Vagina (tissue), 2 donors: Measurements from ENCODE around the gene MLN.

Experiments
- CTCF ChIP-seq, 3 experiments: fragments of 450-650 bp in 2 of 3; fragments of 200-600 bp in 1 of 3; sonication (generic) in 1 of 3; IDR thresholded peaks; one replicate each; pipeline ENCODE4 v1.5.1; 2017 to 2019; ENCODE audit warnings: antibody characterized with exemption in 3 of 3, mild to moderate bottlenecking in 2 of 3, moderate library complexity in 2 of 3
- POLR2A ChIP-seq, 2 donors: fragments of 450-650 bp; IDR thresholded peaks; one replicate each; pipeline ENCODE4 v1.6.1; 2017; ENCODE audit warnings: antibody characterized with exemption in 2 of 2, mild to moderate bottlenecking in 2 of 2, moderate library complexity in 2 of 2
- POLR2AphosphoS5 ChIP-seq, 2 donors: sonication (generic); formaldehyde crosslinking; IDR thresholded peaks; one replicate each; pipeline ENCODE4 v1.9.0; 2017; ENCODE audit warnings: antibody characterized with exemption in 2 of 2, mild to moderate bottlenecking in 2 of 2, low read depth in 1 of 2; ENCODE audit not compliant: insufficient read depth in 1 of 2

- TF ChIP-seq POLR2A (IDR thresholded peaks at IDR 0.05) (no peak), CTCF (IDR thresholded peaks at IDR 0.05) (no peak), POLR2AphosphoS5 (IDR thresholded peaks at IDR 0.05; ENCODE audit: insufficient read depth in 1 of 2, low read depth in 1 of 2) (no peak)
Observed at GRCh38 chr6:33758815-33759216, 45.0 kb downstream of the MLN start.
